Ishikawa (cell line): ENCODE measurements around the gene SCN2A.
A peak's percentile ranks its signal among the peaks of the same experiment; 100 is the strongest.

ENCODE experiments used
- CEBPB ChIP-seq: IDR thresholded peaks from 2 replicates; pipeline ENCODE4 v1.6.1; 2012
- CREB1 ChIP-seq: IDR thresholded peaks from 2 replicates; pipeline ENCODE4 v1.6.1; 2012; ENCODE audit warnings: low read depth
- EGR1 ChIP-seq: IDR thresholded peaks from 2 replicates; pipeline ENCODE4 v1.6.1; 2012
- EP300 ChIP-seq: IDR thresholded peaks from 2 replicates; pipeline ENCODE4 v1.6.1; 2012; ENCODE audit warnings: borderline replicate concordance
- FOXM1 ChIP-seq: IDR thresholded peaks from 2 replicates; pipeline ENCODE4 v1.6.1; 2012; ENCODE audit warnings: low read depth, borderline replicate concordance
- MAX ChIP-seq: IDR thresholded peaks from 2 replicates; pipeline ENCODE4 v1.6.1; 2012
- NFIC ChIP-seq: IDR thresholded peaks from 2 replicates; pipeline ENCODE4 v1.6.1; 2012
- RAD21 ChIP-seq: IDR thresholded peaks from 2 replicates; pipeline ENCODE4 v1.6.1; 2012; ENCODE audit warnings: low read depth
- TAF1 ChIP-seq: IDR thresholded peaks from 2 replicates; pipeline ENCODE4 v1.6.1; 2012; ENCODE audit warnings: low read depth, mild to moderate bottlenecking
- TCF12 ChIP-seq: IDR thresholded peaks from 2 replicates; pipeline ENCODE4 v1.6.1; 2012; ENCODE audit warnings: low read depth
- TEAD4 ChIP-seq: IDR thresholded peaks from 2 replicates; pipeline ENCODE4 v1.6.1; 2012
- USF1 ChIP-seq: IDR thresholded peaks from 2 replicates; pipeline ENCODE4 v1.6.1; 2012
- YY1 ChIP-seq: IDR thresholded peaks from 2 replicates; pipeline ENCODE4 v1.6.1; 2012; ENCODE audit warnings: low read depth
- ZBTB7A ChIP-seq: IDR thresholded peaks from 2 replicates; pipeline ENCODE4 v1.6.1; 2012; ENCODE audit warnings: low read depth
- TF ChIP-seq, protein P1 (sequence below): IDR thresholded peaks from 2 replicates; pipeline ENCODE4 v1.6.1; 2012; ENCODE audit warnings: low read depth, mild to moderate bottlenecking

Gene SCN2A

GRCh38 chr2:165401285-165401852 is 162.2 kb downstream of the SCN2A start:
- TF ChIP-seq RAD21 (peak; percentile 90), TEAD4 (no peak)

DNA sequence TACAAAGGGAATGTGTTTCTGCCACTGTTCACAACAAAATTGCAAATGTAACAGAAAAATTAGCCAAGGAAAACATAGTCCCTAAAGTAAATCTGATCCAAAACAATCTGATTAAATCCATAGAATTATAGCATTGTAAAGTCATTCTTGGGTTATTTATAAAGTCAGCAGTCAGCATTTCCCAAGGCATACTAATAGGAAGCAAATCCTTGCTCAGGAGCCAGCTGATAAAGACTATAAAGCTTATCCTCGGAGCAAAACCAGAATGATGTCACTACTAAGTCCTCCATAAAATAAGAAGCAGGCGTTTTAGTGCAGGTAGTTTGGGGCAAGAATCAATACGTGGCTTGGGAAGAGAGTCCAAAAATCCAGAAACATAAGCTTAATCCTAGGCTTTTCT is 162.9 kb downstream of the SCN2A start:
- TF ChIP-seq ZBTB7A: no peak

DNA sequence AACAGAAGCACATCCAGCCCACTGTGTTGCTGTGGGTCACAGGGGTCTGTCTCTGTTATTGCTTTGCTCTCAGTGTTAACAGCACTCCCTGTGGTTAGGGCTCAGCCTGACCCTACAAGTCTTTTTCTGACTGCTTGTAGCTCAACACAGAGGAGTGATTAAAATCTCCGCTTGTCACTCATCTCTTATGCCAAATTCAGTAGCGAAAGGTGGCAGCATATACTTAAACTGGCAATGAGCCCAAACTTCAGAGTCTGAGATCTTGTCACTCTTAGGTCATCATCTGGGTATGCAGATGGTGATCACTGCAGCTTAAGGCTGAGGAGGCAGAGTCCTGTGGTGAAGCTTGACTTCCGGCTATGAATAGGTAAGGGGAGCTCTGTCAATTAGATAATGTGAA is 167.0 kb downstream of the SCN2A start:
- TF ChIP-seq CREB1 (no peak), FOXM1 (no peak), TCF12 (no peak), CEBPB (no peak), EP300 (no peak), NFIC (no peak), TAF1 (no peak), EGR1 (no peak), TEAD4 (no peak), MAX (no peak), USF1 (no peak), RAD21 (no peak), ZBTB7A (no peak), YY1 (no peak)
- TF ChIP-seq, protein P1, sequence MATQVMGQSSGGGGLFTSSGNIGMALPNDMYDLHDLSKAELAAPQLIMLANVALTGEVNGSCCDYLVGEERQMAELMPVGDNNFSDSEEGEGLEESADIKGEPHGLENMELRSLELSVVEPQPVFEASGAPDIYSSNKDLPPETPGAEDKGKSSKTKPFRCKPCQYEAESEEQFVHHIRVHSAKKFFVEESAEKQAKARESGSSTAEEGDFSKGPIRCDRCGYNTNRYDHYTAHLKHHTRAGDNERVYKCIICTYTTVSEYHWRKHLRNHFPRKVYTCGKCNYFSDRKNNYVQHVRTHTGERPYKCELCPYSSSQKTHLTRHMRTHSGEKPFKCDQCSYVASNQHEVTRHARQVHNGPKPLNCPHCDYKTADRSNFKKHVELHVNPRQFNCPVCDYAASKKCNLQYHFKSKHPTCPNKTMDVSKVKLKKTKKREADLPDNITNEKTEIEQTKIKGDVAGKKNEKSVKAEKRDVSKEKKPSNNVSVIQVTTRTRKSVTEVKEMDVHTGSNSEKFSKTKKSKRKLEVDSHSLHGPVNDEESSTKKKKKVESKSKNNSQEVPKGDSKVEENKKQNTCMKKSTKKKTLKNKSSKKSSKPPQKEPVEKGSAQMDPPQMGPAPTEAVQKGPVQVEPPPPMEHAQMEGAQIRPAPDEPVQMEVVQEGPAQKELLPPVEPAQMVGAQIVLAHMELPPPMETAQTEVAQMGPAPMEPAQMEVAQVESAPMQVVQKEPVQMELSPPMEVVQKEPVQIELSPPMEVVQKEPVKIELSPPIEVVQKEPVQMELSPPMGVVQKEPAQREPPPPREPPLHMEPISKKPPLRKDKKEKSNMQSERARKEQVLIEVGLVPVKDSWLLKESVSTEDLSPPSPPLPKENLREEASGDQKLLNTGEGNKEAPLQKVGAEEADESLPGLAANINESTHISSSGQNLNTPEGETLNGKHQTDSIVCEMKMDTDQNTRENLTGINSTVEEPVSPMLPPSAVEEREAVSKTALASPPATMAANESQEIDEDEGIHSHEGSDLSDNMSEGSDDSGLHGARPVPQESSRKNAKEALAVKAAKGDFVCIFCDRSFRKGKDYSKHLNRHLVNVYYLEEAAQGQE: no peak

DNA sequence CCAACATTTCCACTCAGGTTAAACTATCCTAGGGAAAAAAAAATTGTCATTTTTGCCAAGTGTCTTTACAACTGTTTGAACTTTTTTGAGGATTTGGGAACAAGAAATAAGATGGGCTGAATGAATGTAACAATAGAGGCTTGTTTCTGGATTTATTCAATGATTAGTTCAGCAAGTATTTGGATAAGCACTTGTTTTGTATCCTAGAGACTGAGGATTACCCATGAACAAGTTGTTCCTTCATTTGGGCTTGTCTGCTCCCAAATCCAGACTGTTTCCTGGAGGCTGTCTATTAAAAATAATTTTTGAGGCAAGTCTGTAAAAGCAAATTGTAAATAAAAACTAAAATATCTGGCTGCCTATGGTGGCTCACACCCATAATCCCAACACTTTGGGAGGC is 168.3 kb downstream of the SCN2A start:
- TF ChIP-seq EP300 (no peak), ZBTB7A (no peak), USF1 (no peak), TEAD4 (no peak), TAF1 (no peak)

GRCh38 chr2:165408186-165408585 is 169.0 kb downstream of the SCN2A start:
- TF ChIP-seq NFIC: no peak
- no peak for TF ChIP-seq CREB1
- TF ChIP-seq ZBTB7A: no peak
- no peak for TF ChIP-seq RAD21
- TF ChIP-seq EGR1: no peak
- TF ChIP-seq MAX: no peak
- no peak for TF ChIP-seq TAF1
- no peak for TF ChIP-seq YY1
- no peak for TF ChIP-seq EP300
- no peak for TF ChIP-seq TEAD4
- TF ChIP-seq CEBPB: no peak
- TF ChIP-seq, protein P1: no peak
- no peak for TF ChIP-seq USF1
- no peak for TF ChIP-seq TCF12
- TF ChIP-seq FOXM1: no peak

DNA sequence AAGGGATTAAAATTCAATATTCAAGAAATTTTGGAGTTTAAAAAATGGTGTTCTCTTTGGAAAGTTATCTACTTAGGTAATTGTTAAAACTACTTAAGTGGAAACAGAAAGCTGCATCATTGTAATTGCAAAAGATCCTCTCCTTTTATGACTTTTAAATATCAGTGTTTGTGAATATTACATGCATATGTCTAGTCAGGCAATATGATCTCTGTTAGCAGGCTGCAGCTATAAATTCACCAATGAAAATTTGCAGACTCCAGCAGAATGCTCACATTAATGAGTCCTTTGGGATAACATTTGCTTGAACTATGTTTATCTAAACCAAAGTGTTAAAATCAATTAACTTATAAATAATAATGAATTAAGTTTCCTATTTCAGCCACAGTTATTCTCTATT is 171.1 kb downstream of the SCN2A start:
- TF ChIP-seq, protein P1: no peak
- no peak for TF ChIP-seq TCF12
